NCI-H1417 (cell line): ENCODE results near the gene ZNF484.
A peak's percentile ranks its signal among the peaks of the same experiment; 100 is the strongest.
"Not testable (repeated sequence)": the region's sequence is repeated elsewhere in the genome, so short reads cannot be mapped to it uniquely, and the experiment has no call there.

Source experiments
- DNase-seq, 3 experiments: peaks; one replicate each; lab custom pipeline; 2025; lab: John Stamatoyannopoulos, UW

Gene ZNF484

GRCh38 chr9:92877531-92878430 is at the start of gene ZNF484:
ZNF484 (minus strand) TSS chr9:92878038; CDS start chr9:92875029, 3,009 bp downstream.
- peak; percentile 97 to 100 (median 98) for DNase-seq

- no peak for DNase-seq
Measured at GRCh38 chr9:92920437-92920836, 42.6 kb upstream of the ZNF484 start.

GRCh38 chr9:92917176-92917800 is 39.5 kb upstream of the ZNF484 start:
- DNase-seq: no peak

- peak in 2 of 3 experiments; percentile 52 to 66 for DNase-seq
Measured at GRCh38 chr9:92911511-92912475, 34.0 kb upstream of the ZNF484 start.

- DNase-seq: not testable (repeated sequence)
Measured at GRCh38 chr9:92905137-92905536, 27.3 kb upstream of the ZNF484 start.

GRCh38 chr9:92897323-92897722 is 19.5 kb upstream of the ZNF484 start:
- DNase-seq: no peak

GRCh38 chr9:92895812-92896436 is 18.1 kb upstream of the ZNF484 start:
- no peak for DNase-seq

- DNase-seq: no peak
Measured at GRCh38 chr9:92894711-92895362, 17.0 kb upstream of the ZNF484 start.

- DNase-seq: not testable (repeated sequence)
Measured at GRCh38 chr9:92893916-92894610, 16.2 kb upstream of the ZNF484 start.

- not testable (repeated sequence) for DNase-seq
Measured at GRCh38 chr9:92892276-92892675, 14.4 kb upstream of the ZNF484 start.

- no peak for DNase-seq
Measured at GRCh38 chr9:92890761-92891160, 12.9 kb upstream of the ZNF484 start.

GRCh38 chr9:92887880-92888338 is 10.1 kb upstream of the ZNF484 start:
- no peak for DNase-seq

GRCh38 chr9:92886846-92887610 is 9.2 kb upstream of the ZNF484 start:
- peak in 2 of 3 experiments; percentile 28 to 61 for DNase-seq

GRCh38 chr9:92883666-92884405 is 6.0 kb upstream of the ZNF484 start:
- not testable (repeated sequence) for DNase-seq

GRCh38 chr9:92882276-92882675 is 4.4 kb upstream of the ZNF484 start:
- DNase-seq: no peak

- DNase-seq: no peak
Measured at GRCh38 chr9:92875373-92875772, 2.5 kb downstream of the ZNF484 start.

- DNase-seq: no peak
Measured at GRCh38 chr9:92870289-92870688, 7.5 kb downstream of the ZNF484 start.

GRCh38 chr9:92866600-92866999 is 11.2 kb downstream of the ZNF484 start:
- DNase-seq: not testable (repeated sequence)

GRCh38 chr9:92864152-92864551 is 13.7 kb downstream of the ZNF484 start:
- DNase-seq: no peak
